Nephron progenitor cell (in vitro differentiated cells): ENCODE measurements around the gene TTC23.

Experiments used
- DNase-seq: peaks from one replicate; pipeline ENCODE4 v3.0.0; 2021
- H3K27ac Mint-ChIP-seq: 2 replicates; pipeline ENCODE4 v1.8.0; 2021; ENCODE audit warnings: mild to moderate bottlenecking, moderate library complexity, mixed read lengths
- H3K27me3 Mint-ChIP-seq: 2 replicates; pipeline ENCODE4 v1.8.0; 2021; ENCODE audit warnings: mild to moderate bottlenecking, low read depth, mixed read lengths; ENCODE audit not compliant: poor library complexity
- H3K36me3 Mint-ChIP-seq: 2 replicates; pipeline ENCODE4 v1.8.0; 2021; ENCODE audit warnings: low read depth, mixed read lengths
- H3K4me1 Mint-ChIP-seq: 2 replicates; pipeline ENCODE4 v1.8.0; 2021; ENCODE audit warnings: mixed read lengths
- H3K4me3 Mint-ChIP-seq: 2 replicates; pipeline ENCODE4 v1.8.0; 2021; ENCODE audit warnings: mild to moderate bottlenecking, moderate library complexity, mixed read lengths
- H3K9me3 Mint-ChIP-seq: 2 replicates; pipeline ENCODE4 v1.8.0; 2021; ENCODE audit warnings: mild to moderate bottlenecking, moderate library complexity, mixed read lengths
- TF ChIP-seq, protein P1 (sequence below): fragments of 200-600 bp; sonication (generic); IDR thresholded peaks from 2 replicates; pipeline ENCODE4 v1.5.0; 2021; ENCODE audit warnings: antibody characterized with exemption

TTC23 gene

DNA sequence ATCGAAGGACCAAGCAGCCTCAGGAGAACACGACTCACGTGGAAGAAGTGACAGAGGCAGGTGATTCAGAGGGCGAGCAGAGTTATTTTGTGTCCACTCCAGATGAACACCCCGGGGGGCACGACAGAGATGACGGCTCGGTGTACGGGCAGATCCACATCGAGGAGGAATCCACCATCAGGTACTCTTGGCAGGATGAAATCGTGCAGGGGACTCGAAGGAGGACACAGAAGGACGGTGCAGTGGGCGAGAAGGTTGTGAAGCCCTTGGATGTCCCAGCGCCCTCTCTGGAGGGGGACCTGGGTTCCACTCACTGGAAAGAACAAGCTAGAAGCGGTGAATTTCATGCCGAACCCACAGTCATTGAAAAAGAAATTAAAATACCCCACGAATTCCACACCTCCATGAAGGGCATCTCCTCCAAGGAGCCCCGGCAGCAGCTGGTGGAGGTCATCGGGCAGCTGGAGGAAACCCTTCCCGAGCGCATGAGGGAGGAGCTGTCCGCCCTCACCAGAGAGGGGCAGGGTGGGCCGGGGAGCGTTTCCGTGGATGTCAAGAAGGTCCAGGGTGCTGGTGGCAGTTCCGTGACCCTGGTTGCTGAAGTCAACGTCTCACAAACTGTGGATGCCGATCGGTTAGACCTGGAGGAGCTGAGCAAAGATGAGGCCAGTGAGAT lies 118.5 kb downstream of the TTC23 start:
- no peak overlapping the region for H3K4me3 Mint-ChIP-seq
- H3K36me3 Mint-ChIP-seq: peaks cover 54% of the 10 kb centered on the region
- peaks cover 2% of the 10 kb centered on the region for H3K27me3 Mint-ChIP-seq
- TF ChIP-seq, protein P1, sequence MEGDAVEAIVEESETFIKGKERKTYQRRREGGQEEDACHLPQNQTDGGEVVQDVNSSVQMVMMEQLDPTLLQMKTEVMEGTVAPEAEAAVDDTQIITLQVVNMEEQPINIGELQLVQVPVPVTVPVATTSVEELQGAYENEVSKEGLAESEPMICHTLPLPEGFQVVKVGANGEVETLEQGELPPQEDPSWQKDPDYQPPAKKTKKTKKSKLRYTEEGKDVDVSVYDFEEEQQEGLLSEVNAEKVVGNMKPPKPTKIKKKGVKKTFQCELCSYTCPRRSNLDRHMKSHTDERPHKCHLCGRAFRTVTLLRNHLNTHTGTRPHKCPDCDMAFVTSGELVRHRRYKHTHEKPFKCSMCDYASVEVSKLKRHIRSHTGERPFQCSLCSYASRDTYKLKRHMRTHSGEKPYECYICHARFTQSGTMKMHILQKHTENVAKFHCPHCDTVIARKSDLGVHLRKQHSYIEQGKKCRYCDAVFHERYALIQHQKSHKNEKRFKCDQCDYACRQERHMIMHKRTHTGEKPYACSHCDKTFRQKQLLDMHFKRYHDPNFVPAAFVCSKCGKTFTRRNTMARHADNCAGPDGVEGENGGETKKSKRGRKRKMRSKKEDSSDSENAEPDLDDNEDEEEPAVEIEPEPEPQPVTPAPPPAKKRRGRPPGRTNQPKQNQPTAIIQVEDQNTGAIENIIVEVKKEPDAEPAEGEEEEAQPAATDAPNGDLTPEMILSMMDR: no peak
- H3K4me1 Mint-ChIP-seq: peaks cover 37% of the 10 kb centered on the region
- no peak for DNase-seq
- H3K9me3 Mint-ChIP-seq: peaks cover 4% of the 10 kb centered on the region
- H3K27ac Mint-ChIP-seq: peak overlapping the region; percentile 47

DNA sequence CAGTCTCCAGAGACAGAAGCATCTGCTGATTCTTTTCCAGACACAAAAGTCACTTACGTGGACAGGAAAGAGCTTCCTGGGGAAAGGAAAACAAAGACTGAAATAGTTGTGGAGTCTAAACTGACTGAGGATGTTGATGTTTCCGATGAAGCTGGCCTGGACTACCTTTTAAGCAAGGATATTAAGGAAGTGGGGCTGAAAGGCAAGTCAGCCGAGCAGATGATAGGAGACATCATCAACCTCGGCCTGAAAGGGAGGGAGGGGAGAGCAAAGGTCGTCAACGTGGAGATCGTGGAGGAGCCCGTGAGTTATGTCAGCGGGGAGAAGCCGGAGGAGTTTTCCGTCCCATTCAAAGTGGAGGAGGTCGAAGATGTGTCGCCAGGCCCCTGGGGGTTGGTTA lies 119.1 kb downstream of the TTC23 start:
- Mint-ChIP-seq H3K27me3 (peaks cover 2% of the 10 kb centered on the region), H3K36me3 (peaks cover 48% of the 10 kb centered on the region), H3K4me3 (no peak overlapping the region), H3K27ac (peak overlapping the region; percentile 47), H3K9me3 (peaks cover 4% of the 10 kb centered on the region), H3K4me1 (peaks cover 43% of the 10 kb centered on the region)
- TF ChIP-seq, protein P1: no peak
- DNase-seq: no peak

DNA sequence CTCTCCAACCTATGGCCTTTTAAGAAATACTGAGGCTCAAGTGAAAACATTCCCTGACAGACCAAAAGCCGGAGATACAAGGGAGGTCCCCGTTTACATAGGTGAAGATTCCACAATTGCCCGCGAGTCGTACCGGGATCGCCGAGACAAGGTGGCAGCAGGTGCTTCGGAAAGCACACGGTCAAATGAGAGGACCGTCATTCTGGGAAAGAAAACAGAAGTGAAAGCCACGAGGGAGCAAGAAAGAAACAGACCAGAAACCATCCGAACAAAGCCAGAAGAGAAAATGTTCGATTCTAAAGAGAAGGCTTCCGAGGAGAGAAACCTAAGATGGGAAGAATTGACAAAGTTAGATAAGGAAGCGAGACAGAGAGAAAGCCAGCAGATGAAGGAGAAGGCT lies 119.7 kb downstream of the TTC23 start:
- TF ChIP-seq, protein P1: no peak
- Mint-ChIP-seq H3K36me3 (peaks cover 44% of the 10 kb centered on the region), H3K4me1 (peaks cover 49% of the 10 kb centered on the region), H3K27ac (peak overlapping the region; percentile 70), H3K27me3 (peaks cover 2% of the 10 kb centered on the region), H3K9me3 (peaks cover 4% of the 10 kb centered on the region), H3K4me3 (no peak overlapping the region)
- no peak for DNase-seq

DNA sequence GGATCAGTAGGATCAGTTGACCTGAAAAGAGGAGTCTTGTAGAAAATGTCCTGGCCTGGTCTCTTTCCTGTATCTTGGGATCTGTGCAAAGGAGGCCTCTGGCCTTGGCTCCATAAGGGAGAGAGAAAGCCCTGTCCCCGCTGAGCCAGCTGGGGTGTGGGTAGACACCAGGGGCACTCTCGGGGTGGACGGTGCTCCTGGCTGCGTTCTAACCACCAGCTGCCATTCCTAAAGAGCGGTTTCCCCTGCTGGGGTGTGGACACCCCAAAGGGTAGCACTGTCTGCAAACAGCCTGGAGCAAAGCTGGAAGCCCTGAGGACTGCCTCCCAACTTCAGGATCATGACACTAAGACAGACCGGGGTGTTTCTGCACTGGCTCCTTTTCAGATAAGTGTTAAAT lies 121.0 kb downstream of the TTC23 start:
- DNase-seq: no peak
- Mint-ChIP-seq H3K4me1 (peaks cover 62% of the 10 kb centered on the region), H3K9me3 (peaks cover 4% of the 10 kb centered on the region), H3K36me3 (peaks cover 40% of the 10 kb centered on the region), H3K27ac (no peak overlapping the region), H3K27me3 (peaks cover 2% of the 10 kb centered on the region), H3K4me3 (no peak overlapping the region)
- TF ChIP-seq, protein P1: no peak

DNA sequence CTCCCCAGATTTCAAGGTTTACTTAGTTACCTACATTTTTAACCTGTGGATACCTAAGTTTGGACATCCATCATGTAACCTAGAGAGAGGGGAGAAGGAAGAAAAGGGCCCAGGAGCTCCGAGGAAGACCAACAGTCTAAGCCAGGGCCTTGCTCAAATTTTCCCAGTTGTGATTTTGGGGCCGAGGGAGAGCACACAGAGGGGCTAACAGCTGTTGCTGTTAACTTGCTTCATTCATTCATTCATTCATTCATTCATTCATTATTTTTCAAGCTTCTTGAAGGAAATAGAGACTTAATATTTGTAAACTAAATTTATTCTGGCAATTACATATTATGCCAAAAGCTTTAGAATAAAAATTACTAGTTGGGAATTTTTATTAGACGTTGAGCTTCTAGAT lies 121.6 kb downstream of the TTC23 start:
- peaks cover 40% of the 10 kb centered on the region for H3K36me3 Mint-ChIP-seq
- no peak overlapping the region for H3K4me3 Mint-ChIP-seq
- peaks cover 4% of the 10 kb centered on the region for H3K9me3 Mint-ChIP-seq
- H3K27me3 Mint-ChIP-seq: peaks cover 2% of the 10 kb centered on the region
- no peak for DNase-seq
- H3K4me1 Mint-ChIP-seq: peaks cover 67% of the 10 kb centered on the region
- TF ChIP-seq, protein P1: no peak
- H3K27ac Mint-ChIP-seq: no peak overlapping the region

DNA sequence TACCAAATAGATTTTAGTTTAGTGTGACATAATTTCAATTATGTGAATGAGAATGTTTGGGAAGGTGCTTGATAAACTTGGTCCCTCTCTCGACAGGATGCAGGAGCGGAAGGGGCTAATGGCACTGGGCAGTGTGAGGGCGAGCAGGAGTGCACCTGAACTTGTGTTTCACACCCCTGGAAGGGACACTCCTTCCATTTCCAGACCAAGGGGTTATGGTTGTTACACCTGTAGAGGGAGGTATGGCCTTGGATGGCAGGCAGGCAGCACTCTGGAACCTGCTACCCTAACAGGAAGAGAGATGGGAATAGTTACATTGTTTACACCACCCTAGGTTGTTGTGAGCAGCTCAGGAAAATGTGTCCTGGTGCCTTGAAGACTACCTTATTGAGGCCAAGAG lies 122.5 kb downstream of the TTC23 start:
- Mint-ChIP-seq H3K27ac (no peak overlapping the region), H3K27me3 (peaks cover 2% of the 10 kb centered on the region), H3K36me3 (peaks cover 40% of the 10 kb centered on the region), H3K4me1 (peaks cover 60% of the 10 kb centered on the region), H3K4me3 (no peak overlapping the region), H3K9me3 (peaks cover 4% of the 10 kb centered on the region)
- no peak for DNase-seq
- TF ChIP-seq, protein P1: no peak
